H4 (cell line): ENCODE data around the gene MMD. TPM values are rescaled to one million over a fixed set of nuclear protein-coding genes. Genes with fewer than 3 reads are reported as not detected.
A peak's percentile ranks its signal among the peaks of the same experiment; 100 is the strongest.
"Not testable (repeated sequence)": the region's sequence is repeated elsewhere in the genome, so short reads cannot be mapped to it uniquely, and the experiment has no call there.

Experiments
- DNase-seq: peaks from one replicate; pipeline ENCODE4 v3.0.0-alpha.2; 2015; ENCODE audit warnings: low spot score
- total RNA-seq: library from RNA; depleted of rRNA; stranded (reverse); fragments of >200 nt; shearing (Covaris generic); gene quantifications from 2 replicates; pipeline ENCODE4 v1.2.3, GENCODE V29; 2014; rRNA removed

The MMD gene
- total RNA-seq, result 59.3 and 72.4 TPM in 2 replicates

- no peak for DNase-seq
These were observed at the start of gene MMD for GRCh38 chr17:55421179-55421934. TSS of gene MMD (minus strand) at chr17:55421835. CDS start at chr17:55421695, 140 bp downstream.

- DNase-seq, result no peak
These were observed 45.0 kb upstream of the MMD start for GRCh38 chr17:55466671-55467070.

GRCh38 chr17:55465771-55466170, 44.1 kb upstream of the MMD start:
- DNase-seq, result not testable (repeated sequence)

GRCh38 chr17:55463600-55463999, 42.0 kb upstream of the MMD start:
- DNase-seq, result no peak

GRCh38 chr17:55462711-55463110, 41.1 kb upstream of the MMD start:
- no peak for DNase-seq

GRCh38 chr17:55462234-55462633, 40.6 kb upstream of the MMD start:
- DNase-seq, result no peak

- DNase-seq, result no peak
These were observed 37.3 kb upstream of the MMD start for GRCh38 chr17:55458978-55459377.

- DNase-seq, result no peak
These were observed 36.8 kb upstream of the MMD start for GRCh38 chr17:55458287-55458900.

- DNase-seq, result no peak
These were observed 34.9 kb upstream of the MMD start for GRCh38 chr17:55456307-55457240.

GRCh38 chr17:55454906-55455474, 33.4 kb upstream of the MMD start:
- peak; percentile 88 for DNase-seq

- no peak for DNase-seq
These were observed 32.4 kb upstream of the MMD start for GRCh38 chr17:55453839-55454557.

- peak; percentile 89 for DNase-seq
These were observed 30.6 kb upstream of the MMD start for GRCh38 chr17:55452139-55452790.

- no peak for DNase-seq
These were observed 30.1 kb upstream of the MMD start for GRCh38 chr17:55451758-55452138.

GRCh38 chr17:55451203-55451641, 29.6 kb upstream of the MMD start:
- DNase-seq, result no peak

- DNase-seq, result no peak
These were observed 28.7 kb upstream of the MMD start for GRCh38 chr17:55450232-55450825.

- peak; percentile 33 for DNase-seq
These were observed 27.0 kb upstream of the MMD start for GRCh38 chr17:55448681-55449080.

GRCh38 chr17:55446581-55447205, 25.1 kb upstream of the MMD start:
- peak; percentile 51 for DNase-seq

GRCh38 chr17:55446004-55446403, 24.4 kb upstream of the MMD start:
- DNase-seq, result not testable (repeated sequence)
